Measurements from ENCODE around the gene TOR3A.

TOR3A gene

DNA sequence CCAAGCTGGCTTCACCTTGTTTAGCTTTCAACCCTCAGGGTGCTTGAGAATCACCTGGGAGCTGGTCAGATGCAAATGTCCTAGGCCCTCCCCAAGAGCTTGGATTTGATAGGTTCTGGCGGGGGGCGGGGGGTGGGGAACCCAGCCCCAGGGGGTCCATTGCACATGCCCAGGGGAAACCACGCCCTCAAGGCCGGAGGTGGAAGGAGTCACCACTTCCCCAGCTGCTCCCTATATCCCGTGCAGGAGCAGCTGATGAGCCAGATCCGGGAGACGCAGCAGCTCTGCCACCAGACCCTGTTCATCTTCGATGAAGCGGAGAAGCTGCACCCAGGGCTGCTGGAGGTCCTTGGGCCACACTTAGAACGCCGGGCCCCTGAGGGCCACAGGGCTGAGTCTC is 5.8 kb downstream of the TOR3A start:
- no peak for TF ChIP-seq CTCF (IDR thresholded peaks at IDR 0.05; ENCODE audit: low read depth, low read length, missing control alignments)
- H3K4me3 ChIP-seq (ENCODE audit: low read depth, low read length) = peak overlapping the region; percentile 25
- no peak for DNase-seq (ENCODE audit: low read depth)

DNA sequence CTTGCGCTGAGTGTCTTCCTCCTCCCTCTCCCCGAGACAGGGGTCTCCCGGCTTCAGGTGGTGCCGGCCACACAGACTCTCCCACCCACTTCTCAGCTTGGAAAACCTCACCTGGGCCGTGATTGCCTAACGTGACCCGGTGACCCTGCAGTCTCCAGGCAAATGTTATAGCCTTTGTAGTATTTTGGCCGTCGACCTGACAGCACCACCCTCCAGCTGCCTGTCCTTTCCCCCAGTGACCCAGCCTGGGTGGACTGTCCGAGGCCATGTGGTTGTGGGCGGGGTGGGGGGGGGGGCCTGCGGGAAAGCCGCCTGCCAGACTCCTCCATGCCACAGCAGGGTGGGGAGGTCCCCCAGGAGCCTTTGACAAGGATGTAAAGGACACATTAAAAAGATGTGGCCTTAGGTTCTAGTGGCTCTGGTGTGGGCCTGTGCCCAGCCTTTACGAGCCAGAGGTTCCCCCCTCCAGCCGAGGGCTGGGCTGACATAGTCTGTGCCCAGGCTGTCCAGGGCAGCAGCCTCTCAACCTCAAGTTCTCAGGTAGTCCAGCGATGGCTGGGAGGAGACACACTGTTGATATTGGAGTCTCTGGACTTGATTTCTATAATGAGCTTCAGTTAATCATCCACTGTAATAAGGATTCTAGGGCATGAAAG is 8.1 kb downstream of the TOR3A start:
- no peak for TF ChIP-seq CTCF (IDR thresholded peaks at IDR 0.05; ENCODE audit: low read depth, low read length, missing control alignments)
- DNase-seq (ENCODE audit: low read depth) = no peak
- H3K4me3 ChIP-seq (ENCODE audit: low read depth, low read length) = no peak overlapping the region

GRCh38 chr1:179090522-179090921 is 8.7 kb downstream of the TOR3A start:
- no peak overlapping the region for H3K4me3 ChIP-seq (ENCODE audit: low read depth, low read length)
- DNase-seq (ENCODE audit: low read depth) = no peak
- TF ChIP-seq CTCF (IDR thresholded peaks at IDR 0.05; ENCODE audit: low read depth, low read length, missing control alignments) = no peak

GRCh38 chr1:179090923-179091322 is 9.1 kb downstream of the TOR3A start:
- TF ChIP-seq CTCF (IDR thresholded peaks at IDR 0.05; ENCODE audit: low read depth, low read length, missing control alignments) = no peak
- no peak overlapping the region for H3K4me3 ChIP-seq (ENCODE audit: low read depth, low read length)
- DNase-seq (ENCODE audit: low read depth) = no peak

DNA sequence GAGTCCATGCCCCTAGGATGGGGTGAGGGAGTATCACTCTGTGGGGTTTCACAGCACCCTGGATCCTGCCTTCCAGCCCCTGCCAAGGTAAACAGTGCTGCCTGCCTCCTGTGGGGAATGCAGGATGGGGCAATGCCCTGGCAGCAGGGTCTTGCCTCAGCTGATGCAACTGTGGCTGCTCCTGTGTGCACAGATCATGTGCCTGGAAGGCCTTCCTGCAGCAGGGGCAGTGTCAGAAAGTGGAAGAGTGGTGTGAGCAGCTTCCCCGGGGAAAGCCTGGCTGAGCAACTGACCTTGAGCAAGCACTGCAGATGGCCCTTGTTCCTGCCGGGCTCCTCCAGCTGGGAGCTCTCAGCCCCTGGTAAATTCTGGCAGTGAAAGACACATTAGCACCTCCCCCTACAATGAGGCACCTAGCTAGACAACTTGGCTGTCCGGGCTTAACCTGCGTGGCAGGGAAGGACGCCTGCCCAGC is 9.9 kb downstream of the TOR3A start:
- no peak for TF ChIP-seq CTCF (IDR thresholded peaks at IDR 0.05; ENCODE audit: low read depth, low read length, missing control alignments)
- DNase-seq (ENCODE audit: low read depth) = no peak
- H3K4me3 ChIP-seq (ENCODE audit: low read depth, low read length) = no peak overlapping the region

- no peak overlapping the region for H3K4me3 ChIP-seq (ENCODE audit: low read depth, low read length)
- no peak for TF ChIP-seq CTCF (IDR thresholded peaks at IDR 0.05; ENCODE audit: low read depth, low read length, missing control alignments)
- DNase-seq (ENCODE audit: low read depth) = no peak
Measured at GRCh38 chr1:179092896-179093461, 11.1 kb downstream of the TOR3A start.

- no peak for DNase-seq (ENCODE audit: low read depth)
- TF ChIP-seq CTCF (IDR thresholded peaks at IDR 0.05; ENCODE audit: low read depth, low read length, missing control alignments) = no peak
- H3K4me3 ChIP-seq (ENCODE audit: low read depth, low read length) = no peak overlapping the region
Measured at GRCh38 chr1:179094818-179095217, 12.9 kb downstream of the TOR3A start.

All from GM12864 (cell line).